OCI-LY3 (cell line): ENCODE results near the gene RTL10.

Experiments
- H2AFZ ChIP-seq: fragments of 200-600, 300-600 bp; shearing (Covaris generic); 2 replicates; pipeline ENCODE4 v1.6.0; 2014; ENCODE audit warnings: antibody characterized with exemption, low read depth, low read length
- H3K27ac ChIP-seq: fragments of 200-600, 300-600 bp; sonication (generic); 2 replicates; pipeline ENCODE4 v1.5.1; 2014; ENCODE audit warnings: mild to moderate bottlenecking, low read length, moderate library complexity, mixed read lengths
- H3K27me3 ChIP-seq: fragments of 200-600, 300-600 bp; sonication (generic); 2 replicates; pipeline ENCODE4 v1.6.1; 2014; ENCODE audit warnings: low read depth, low read length, mixed read lengths
- H3K36me3 ChIP-seq: fragments of 200-600, 300-600 bp; sonication (generic); replicated peaks from 2 replicates; pipeline ENCODE3; 2014; ENCODE audit warnings: low read depth, low read length, mixed read lengths
- H3K4me1 ChIP-seq: fragments of 300-600, 200-600 bp; sonication (generic); 2 replicates; pipeline ENCODE4 v1.6.1; 2014; ENCODE audit warnings: low read length, mixed read lengths
- H3K4me2 ChIP-seq: fragments of 200-600, 300-600 bp; sonication (generic); 2 replicates; pipeline ENCODE4 v1.6.1; 2014; ENCODE audit warnings: low read length, mixed read lengths
- H3K4me3 ChIP-seq: fragments of 300-600, 200-600 bp; sonication (generic); 2 replicates; pipeline ENCODE4 v1.5.1; 2014; ENCODE audit warnings: antibody characterized with exemption, mild to moderate bottlenecking, low read length, moderate library complexity
- H3K79me2 ChIP-seq: fragments of 300-600, 200-600 bp; shearing (Covaris generic); 2 replicates; pipeline ENCODE4 v1.6.1; 2014; ENCODE audit warnings: mild to moderate bottlenecking, low read length, mixed read lengths
- H3K9ac ChIP-seq: fragments of 300-600, 200-600 bp; shearing (Covaris generic); 2 replicates; pipeline ENCODE4 v1.6.0; 2014; ENCODE audit warnings: mild to moderate bottlenecking, low read length, moderate library complexity
- H3K9me3 ChIP-seq: fragments of 200-600, 300-600 bp; shearing (Covaris generic); 2 replicates; pipeline ENCODE4 v1.6.1; 2014; ENCODE audit warnings: low read length, mixed read lengths; ENCODE audit not compliant: insufficient read depth
- H4K20me1 ChIP-seq: fragments of 200-600, 300-600 bp; sonication (generic); 2 replicates; pipeline ENCODE4 v1.6.1; 2016; ENCODE audit warnings: low read length, mixed read lengths; ENCODE audit not compliant: insufficient read depth
- CTCF ChIP-seq: fragments of 200-600, 300-600 bp; sonication (generic); IDR thresholded peaks from 2 replicates; pipeline ENCODE4 v1.5.1; 2014; ENCODE audit warnings: antibody characterized with exemption, low read length, low read depth
- EZH2phosphoT487 ChIP-seq: fragments of 200-600 bp; shearing (Covaris generic); IDR thresholded peaks from 2 replicates; pipeline ENCODE4 v1.6.1; 2018; ENCODE audit warnings: antibody characterized with exemption, mixed run types, low read depth

RTL10 gene

GRCh38 chr22:19825904-19826618 is 28.6 kb downstream of the RTL10 start:
- Histone ChIP-seq H3K79me2 (no peaks in the 10 kb centered on the region), H3K36me3 (no peaks in the 10 kb centered on the region), H4K20me1 (no peaks in the 10 kb centered on the region), H3K9ac (no peak overlapping the region), H3K4me3 (no peak overlapping the region), H3K27me3 (no peaks in the 10 kb centered on the region), H3K4me2 (no peak overlapping the region), H3K9me3 (no peaks in the 10 kb centered on the region), H2AFZ (no peak overlapping the region), H3K27ac (no peak overlapping the region), H3K4me1 (no peaks in the 10 kb centered on the region)
- TF ChIP-seq CTCF (no peak), EZH2phosphoT487 (no peak)

- Histone ChIP-seq H2AFZ (no peak overlapping the region), H3K27ac (no peak overlapping the region), H4K20me1 (no peaks in the 10 kb centered on the region; the same call in 1 of the 2 replicates), H3K4me1 (no peaks in the 10 kb centered on the region), H3K27me3 (no peaks in the 10 kb centered on the region), H3K4me2 (no peak overlapping the region), H3K79me2 (no peaks in the 10 kb centered on the region), H3K9me3 (no peaks in the 10 kb centered on the region), H3K4me3 (no peak overlapping the region), H3K36me3 (no peaks in the 10 kb centered on the region), H3K9ac (no peak overlapping the region)
- TF ChIP-seq CTCF, result no peak
- no peak for TF ChIP-seq EZH2phosphoT487
Observed at GRCh38 chr22:19824926-19825339, 29.7 kb downstream of the RTL10 start.

GRCh38 chr22:19824212-19824925 is 30.3 kb downstream of the RTL10 start:
- no peaks in the 10 kb centered on the region for H3K27me3 ChIP-seq
- no peaks in the 10 kb centered on the region; the same call in 1 of the 2 replicates for H4K20me1 ChIP-seq
- no peaks in the 10 kb centered on the region for H3K4me1 ChIP-seq
- no peaks in the 10 kb centered on the region for H3K79me2 ChIP-seq
- H3K4me2 ChIP-seq, result no peak overlapping the region
- no peak overlapping the region for H3K27ac ChIP-seq
- no peak for TF ChIP-seq CTCF
- TF ChIP-seq EZH2phosphoT487, result no peak
- H3K4me3 ChIP-seq, result no peak overlapping the region
- no peak overlapping the region for H2AFZ ChIP-seq
- H3K9ac ChIP-seq, result no peak overlapping the region
- no peaks in the 10 kb centered on the region for H3K36me3 ChIP-seq
- no peaks in the 10 kb centered on the region for H3K9me3 ChIP-seq

GRCh38 chr22:19823902-19824211 is 30.8 kb downstream of the RTL10 start:
- Histone ChIP-seq H2AFZ (no peak overlapping the region), H3K9ac (no peak overlapping the region), H3K4me2 (no peak overlapping the region), H3K9me3 (no peaks in the 10 kb centered on the region), H3K36me3 (no peaks in the 10 kb centered on the region), H4K20me1 (no peaks in the 10 kb centered on the region; the same call in 1 of the 2 replicates), H3K27me3 (no peaks in the 10 kb centered on the region), H3K4me1 (no peaks in the 10 kb centered on the region), H3K4me3 (no peak overlapping the region), H3K79me2 (no peaks in the 10 kb centered on the region), H3K27ac (no peak overlapping the region)
- TF ChIP-seq EZH2phosphoT487, result no peak
- TF ChIP-seq CTCF, result no peak
